OCI-LY1 (cell line): ENCODE results near the gene MTM1.

ENCODE experiments used
- H2AFZ ChIP-seq: fragments of 200-600 bp; sonication (generic), shearing (Covaris generic); 2 replicates; pipeline ENCODE4 v1.6.0; 2014; ENCODE audit warnings: antibody characterized with exemption, mild to moderate bottlenecking, low read length
- H3F3A ChIP-seq: fragments of 200-600 bp; sonication (generic), shearing (Covaris generic); 2 replicates; pipeline ENCODE4 v1.6.0; 2014; ENCODE audit warnings: mild to moderate bottlenecking, antibody characterized with exemption, low read length, moderate library complexity; ENCODE audit not compliant: insufficient read depth
- H3K27ac ChIP-seq: fragments of 200-600 bp; sonication (generic); 2 replicates; pipeline ENCODE4 v1.5.1; 2014; ENCODE audit warnings: low read length, mixed run types, mild to moderate bottlenecking, low read depth; ENCODE audit not compliant: poor library complexity, severe bottlenecking
- H3K27me3 ChIP-seq: fragments of 200-600 bp; sonication (generic); 2 replicates; pipeline ENCODE4 v1.6.0; 2014; ENCODE audit warnings: antibody characterized with exemption, mild to moderate bottlenecking, low read length, moderate library complexity; ENCODE audit not compliant: insufficient read depth
- H3K36me3 ChIP-seq: fragments of 200-600 bp; sonication (generic); 2 replicates; pipeline ENCODE4 v1.6.1; 2014; ENCODE audit warnings: mild to moderate bottlenecking, antibody characterized with exemption, low read length, moderate library complexity, mixed read lengths; ENCODE audit not compliant: insufficient read depth
- H3K4me1 ChIP-seq: fragments of 200-600 bp; sonication (generic); 2 replicates; pipeline ENCODE4 v1.5.1; 2014; ENCODE audit warnings: mild to moderate bottlenecking, low read length, moderate library complexity; ENCODE audit not compliant: insufficient read depth, severe bottlenecking
- H3K4me2 ChIP-seq: fragments of 200-600 bp; sonication (generic), shearing (Covaris generic); 2 replicates; pipeline ENCODE4 v1.6.1; 2014; ENCODE audit warnings: low read length
- H3K4me3 ChIP-seq: fragments of 200-600 bp; sonication (generic); 2 replicates; pipeline ENCODE4 v1.5.1; 2014; ENCODE audit warnings: low read length, low read depth, mild to moderate bottlenecking, mixed read lengths; ENCODE audit not compliant: poor library complexity, severe bottlenecking
- H3K79me2 ChIP-seq: fragments of 200-600 bp; shearing (Covaris generic); 2 replicates; pipeline ENCODE4 v1.6.1; 2016; ENCODE audit warnings: mixed run types, low read length, mixed read lengths; ENCODE audit not compliant: insufficient read depth
- H3K9ac ChIP-seq: fragments of 200-600 bp; sonication (generic), shearing (Covaris generic); 2 replicates; pipeline ENCODE4 v1.6.1; 2014; ENCODE audit warnings: mild to moderate bottlenecking, low read length, mixed read lengths
- H3K9me2 ChIP-seq: fragments of 200-600 bp; sonication (generic), shearing (Covaris generic); 2 replicates; pipeline ENCODE4 v1.6.1; 2014; ENCODE audit warnings: low read depth, mild to moderate bottlenecking, low read length, mixed read lengths
- H3K9me3 ChIP-seq: fragments of 200-600 bp; shearing (Covaris generic); 2 replicates; pipeline ENCODE4 v1.6.1; 2014; ENCODE audit warnings: low read length, mixed read lengths
- H4K20me1 ChIP-seq: fragments of 200-600 bp; sonication (generic), shearing (Covaris generic); 2 replicates; pipeline ENCODE4 v1.6.0; 2016; ENCODE audit warnings: mild to moderate bottlenecking, low read length; ENCODE audit not compliant: insufficient read depth
- EZH2 ChIP-seq: fragments of 200-600 bp; sonication (generic), shearing (Covaris generic); IDR thresholded peaks from 2 replicates; pipeline ENCODE4 v1.8.0; 2017; ENCODE audit warnings: borderline replicate concordance, mixed run types, mild to moderate bottlenecking, antibody characterized with exemption, low read length, moderate library complexity, mixed read lengths
- TF ChIP-seq, protein P1 (sequence below): fragments of 200-600 bp; sonication (generic), shearing (Covaris generic); IDR thresholded peaks from 2 replicates; pipeline ENCODE4 v1.5.1; 2017; ENCODE audit warnings: mild to moderate bottlenecking, antibody characterized with exemption, low read length, moderate library complexity, mixed read lengths

The MTM1 gene

DNA sequence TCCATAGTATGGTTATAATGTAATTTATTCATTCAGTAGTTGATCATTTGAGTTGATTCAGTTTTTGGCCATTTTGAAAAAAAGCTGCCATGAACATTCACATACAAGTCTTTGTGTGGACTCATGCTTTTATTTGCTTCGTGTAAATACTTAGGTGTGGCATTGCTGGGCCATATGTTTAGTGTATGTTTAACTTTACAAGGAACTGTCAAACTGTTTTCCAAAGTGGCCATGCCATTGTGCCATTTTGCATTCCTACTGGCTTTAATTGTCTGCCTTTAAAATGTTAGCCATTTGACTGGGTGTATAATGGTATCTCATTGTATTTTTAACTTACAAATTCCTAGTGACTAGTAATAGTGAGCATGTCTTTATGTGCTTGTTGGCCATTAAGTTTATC is 8.8 kb downstream of the MTM1 start:
- Histone ChIP-seq H3K79me2 (no peaks in the 10 kb centered on the region), H3K27me3 (no peaks in the 10 kb centered on the region), H3K4me3 (no peak overlapping the region), H3K9me3 (no peaks in the 10 kb centered on the region), H3F3A (no peaks in the 10 kb centered on the region), H4K20me1 (no peaks in the 10 kb centered on the region), H3K9me2 (no peaks in the 10 kb centered on the region), H3K4me1 (peaks cover 4% of the 10 kb centered on the region), H3K36me3 (no peaks in the 10 kb centered on the region), H2AFZ (no peak overlapping the region), H3K27ac (no peak overlapping the region), H3K9ac (no peak overlapping the region), H3K4me2 (no peak overlapping the region)
- TF ChIP-seq EZH2: no peak
- TF ChIP-seq, protein P1, sequence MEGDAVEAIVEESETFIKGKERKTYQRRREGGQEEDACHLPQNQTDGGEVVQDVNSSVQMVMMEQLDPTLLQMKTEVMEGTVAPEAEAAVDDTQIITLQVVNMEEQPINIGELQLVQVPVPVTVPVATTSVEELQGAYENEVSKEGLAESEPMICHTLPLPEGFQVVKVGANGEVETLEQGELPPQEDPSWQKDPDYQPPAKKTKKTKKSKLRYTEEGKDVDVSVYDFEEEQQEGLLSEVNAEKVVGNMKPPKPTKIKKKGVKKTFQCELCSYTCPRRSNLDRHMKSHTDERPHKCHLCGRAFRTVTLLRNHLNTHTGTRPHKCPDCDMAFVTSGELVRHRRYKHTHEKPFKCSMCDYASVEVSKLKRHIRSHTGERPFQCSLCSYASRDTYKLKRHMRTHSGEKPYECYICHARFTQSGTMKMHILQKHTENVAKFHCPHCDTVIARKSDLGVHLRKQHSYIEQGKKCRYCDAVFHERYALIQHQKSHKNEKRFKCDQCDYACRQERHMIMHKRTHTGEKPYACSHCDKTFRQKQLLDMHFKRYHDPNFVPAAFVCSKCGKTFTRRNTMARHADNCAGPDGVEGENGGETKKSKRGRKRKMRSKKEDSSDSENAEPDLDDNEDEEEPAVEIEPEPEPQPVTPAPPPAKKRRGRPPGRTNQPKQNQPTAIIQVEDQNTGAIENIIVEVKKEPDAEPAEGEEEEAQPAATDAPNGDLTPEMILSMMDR: no peak

DNA sequence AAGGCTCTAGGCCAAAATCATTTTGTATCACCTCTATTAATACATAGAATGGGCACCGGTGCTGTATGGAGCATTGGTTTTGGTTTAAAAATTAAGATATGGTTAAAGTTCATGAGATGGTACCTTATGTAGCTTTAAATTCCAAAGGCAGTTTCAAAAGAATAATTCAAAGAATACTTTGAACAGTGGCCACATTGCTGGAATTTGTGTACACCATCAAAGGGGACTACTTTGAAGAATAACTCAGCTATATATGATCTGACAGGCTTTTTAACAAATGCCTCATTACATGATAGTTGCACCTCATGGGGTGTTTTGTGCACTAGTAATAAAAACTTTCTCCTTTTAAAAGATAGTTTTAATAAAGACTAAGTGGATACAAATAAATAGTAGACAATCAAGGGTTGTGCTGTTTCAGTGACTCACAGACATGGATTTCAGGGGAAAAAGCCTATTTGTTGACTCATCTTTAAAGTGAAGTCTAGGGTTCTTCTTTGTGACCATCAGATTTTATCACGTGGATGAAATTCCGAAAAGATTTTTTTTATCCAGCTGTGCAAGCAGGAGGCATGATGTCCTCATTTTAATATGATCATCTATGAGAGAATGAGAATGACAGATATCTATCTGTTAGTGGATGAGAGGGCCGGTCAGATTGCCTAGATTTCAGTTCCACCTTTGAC is 12.8 kb downstream of the MTM1 start:
- H3K27me3 ChIP-seq: no peaks in the 10 kb centered on the region
- H3K79me2 ChIP-seq: no peaks in the 10 kb centered on the region
- H3F3A ChIP-seq: no peaks in the 10 kb centered on the region
- no peak overlapping the region for H2AFZ ChIP-seq
- no peaks in the 10 kb centered on the region for H3K9me3 ChIP-seq
- no peak overlapping the region for H3K27ac ChIP-seq
- no peaks in the 10 kb centered on the region for H4K20me1 ChIP-seq
- no peak overlapping the region for H3K4me2 ChIP-seq
- no peaks in the 10 kb centered on the region for H3K4me1 ChIP-seq
- H3K9me2 ChIP-seq: no peaks in the 10 kb centered on the region
- no peaks in the 10 kb centered on the region for H3K36me3 ChIP-seq
- TF ChIP-seq, protein P1: no peak
- TF ChIP-seq EZH2: no peak
- no peak overlapping the region for H3K9ac ChIP-seq
- no peak overlapping the region for H3K4me3 ChIP-seq

DNA sequence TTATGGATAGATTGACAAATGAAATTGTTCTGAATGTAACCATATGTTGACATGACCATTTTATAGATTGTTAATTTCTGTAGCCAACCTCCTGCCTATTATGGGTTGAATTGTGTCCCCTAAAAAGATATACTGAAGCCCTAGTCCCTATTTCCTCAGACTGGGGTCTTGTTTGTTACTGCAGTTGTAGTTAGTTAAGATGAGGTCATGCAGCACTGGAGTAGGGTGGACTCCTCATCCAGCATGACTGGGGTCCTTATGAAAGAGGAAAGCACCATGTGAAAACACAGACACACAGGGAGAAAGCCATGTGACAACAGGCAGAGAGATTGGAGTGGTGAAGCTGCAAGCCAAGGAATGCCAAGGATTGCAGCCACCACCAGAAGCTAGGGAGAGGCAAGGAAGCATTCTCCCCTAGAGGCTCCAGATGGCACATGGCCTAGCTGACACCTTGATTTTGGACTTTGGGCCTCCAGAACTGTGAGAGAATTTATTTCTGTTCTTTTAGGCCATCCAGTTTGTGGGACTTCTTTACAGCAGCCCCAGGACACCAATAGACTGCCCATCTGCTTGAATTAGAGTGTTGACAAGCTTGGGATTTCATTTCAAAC is 14.0 kb downstream of the MTM1 start:
- Histone ChIP-seq H3K36me3 (no peaks in the 10 kb centered on the region), H3F3A (no peaks in the 10 kb centered on the region), H3K27me3 (no peaks in the 10 kb centered on the region), H2AFZ (no peak overlapping the region), H3K9me3 (no peaks in the 10 kb centered on the region), H3K27ac (no peak overlapping the region), H3K9me2 (no peaks in the 10 kb centered on the region), H3K4me2 (no peak overlapping the region), H3K4me1 (no peaks in the 10 kb centered on the region), H3K4me3 (no peak overlapping the region), H3K79me2 (no peaks in the 10 kb centered on the region), H4K20me1 (no peaks in the 10 kb centered on the region), H3K9ac (no peak overlapping the region)
- TF ChIP-seq EZH2: no peak
- TF ChIP-seq, protein P1: no peak
